Measurements from ENCODE around the gene TET3. TPM values are rescaled to one million over a fixed set of nuclear protein-coding genes. Genes with fewer than 3 reads are reported as not detected.

The TET3 gene
- 4.7 and 8.0 TPM in 2 replicates for total RNA-seq

GRCh38 chr2:73984203-73984921 is at the start of gene TET3:
TET3 (plus strand) TSS chr2:73984910; CDS start chr2:73986404, 1,494 bp downstream.
- Histone ChIP-seq H3K9me3 (ENCODE audit: low read depth, low read length) (no peaks in the 10 kb centered on the region), H4K20me1 (ENCODE audit: insufficient read depth, low read length) (peaks cover 5% of the 10 kb centered on the region), H3K4me3 (ENCODE audit: insufficient read depth, low read length) (peak within 1 kb of the TSS; percentile 72), H3K79me2 (ENCODE audit: insufficient read depth, low read length) (peaks cover 3% of the 10 kb centered on the region), H3K4me1 (ENCODE audit: insufficient read depth, low read length) (peaks cover 22% of the 10 kb centered on the region), H3K36me3 (ENCODE audit: insufficient read depth, low read length) (no peaks in the 10 kb centered on the region), H3K27ac (ENCODE audit: low read depth, low read length) (no peak within 1 kb of the TSS), H3K4me2 (ENCODE audit: insufficient read depth, low read length) (peak within 1 kb of the TSS; percentile 78), H2AFZ (ENCODE audit: low read length) (peak within 1 kb of the TSS; percentile 68), H3K27me3 (ENCODE audit: insufficient read depth, low read length) (peaks cover 21% of the 10 kb centered on the region)
- TF ChIP-seq CTCF (IDR thresholded peaks at IDR 0.05; ENCODE audit: extremely low read depth, low read depth, low read length) = no peak
- peak; percentile 92 for DNase-seq (ENCODE audit: insufficient read length, low spot score, missing footprints)

- peaks cover 74% of the 10 kb centered on the region for H3K79me2 ChIP-seq (ENCODE audit: insufficient read depth, low read length)
- no peaks in the 10 kb centered on the region for H3K27me3 ChIP-seq (ENCODE audit: insufficient read depth, low read length)
- H3K4me1 ChIP-seq (ENCODE audit: insufficient read depth, low read length) = peaks cover 44% of the 10 kb centered on the region
- no peaks in the 10 kb centered on the region for H3K9me3 ChIP-seq (ENCODE audit: low read depth, low read length)
- no peak for DNase-seq (ENCODE audit: insufficient read length, low spot score, missing footprints)
- H3K36me3 ChIP-seq (ENCODE audit: insufficient read depth, low read length) = peaks cover 15% of the 10 kb centered on the region
- peaks cover 88% of the 10 kb centered on the region for H4K20me1 ChIP-seq (ENCODE audit: insufficient read depth, low read length)
- H3K27ac ChIP-seq (ENCODE audit: low read depth, low read length) = no peak overlapping the region
- H3K4me2 ChIP-seq (ENCODE audit: insufficient read depth, low read length) = no peak overlapping the region
- no peak for TF ChIP-seq CTCF (IDR thresholded peaks at IDR 0.05; ENCODE audit: extremely low read depth, low read depth, low read length)
- H2AFZ ChIP-seq (ENCODE audit: low read length) = no peak overlapping the region
- H3K4me3 ChIP-seq (ENCODE audit: insufficient read depth, low read length) = no peak overlapping the region
Measured at GRCh38 chr2:73935641-73936040, 49.1 kb upstream of the TET3 start.

GRCh38 chr2:73937103-73937885 is 47.4 kb upstream of the TET3 start:
- peaks cover 36% of the 10 kb centered on the region for H3K4me1 ChIP-seq (ENCODE audit: insufficient read depth, low read length)
- H3K27ac ChIP-seq (ENCODE audit: low read depth, low read length) = no peak overlapping the region
- H3K9me3 ChIP-seq (ENCODE audit: low read depth, low read length) = no peaks in the 10 kb centered on the region
- peaks cover 21% of the 10 kb centered on the region for H3K36me3 ChIP-seq (ENCODE audit: insufficient read depth, low read length)
- no peak overlapping the region for H3K4me3 ChIP-seq (ENCODE audit: insufficient read depth, low read length)
- peaks cover 91% of the 10 kb centered on the region for H4K20me1 ChIP-seq (ENCODE audit: insufficient read depth, low read length)
- DNase-seq (ENCODE audit: insufficient read length, low spot score, missing footprints) = no peak
- H3K4me2 ChIP-seq (ENCODE audit: insufficient read depth, low read length) = no peak overlapping the region
- H3K79me2 ChIP-seq (ENCODE audit: insufficient read depth, low read length) = peaks cover 75% of the 10 kb centered on the region
- TF ChIP-seq CTCF (IDR thresholded peaks at IDR 0.05; ENCODE audit: extremely low read depth, low read depth, low read length) = no peak
- H2AFZ ChIP-seq (ENCODE audit: low read length) = no peak overlapping the region
- no peaks in the 10 kb centered on the region for H3K27me3 ChIP-seq (ENCODE audit: insufficient read depth, low read length)

GRCh38 chr2:73937899-73938298 is 46.8 kb upstream of the TET3 start:
- peaks cover 90% of the 10 kb centered on the region for H4K20me1 ChIP-seq (ENCODE audit: insufficient read depth, low read length)
- no peak overlapping the region for H2AFZ ChIP-seq (ENCODE audit: low read length)
- no peaks in the 10 kb centered on the region for H3K9me3 ChIP-seq (ENCODE audit: low read depth, low read length)
- no peak overlapping the region for H3K4me2 ChIP-seq (ENCODE audit: insufficient read depth, low read length)
- H3K36me3 ChIP-seq (ENCODE audit: insufficient read depth, low read length) = peaks cover 21% of the 10 kb centered on the region
- peak overlapping the region; percentile 45 for H3K27ac ChIP-seq (ENCODE audit: low read depth, low read length)
- no peak overlapping the region for H3K4me3 ChIP-seq (ENCODE audit: insufficient read depth, low read length)
- H3K27me3 ChIP-seq (ENCODE audit: insufficient read depth, low read length) = no peaks in the 10 kb centered on the region
- peaks cover 73% of the 10 kb centered on the region for H3K79me2 ChIP-seq (ENCODE audit: insufficient read depth, low read length)
- no peak for TF ChIP-seq CTCF (IDR thresholded peaks at IDR 0.05; ENCODE audit: extremely low read depth, low read depth, low read length)
- no peak for DNase-seq (ENCODE audit: insufficient read length, low spot score, missing footprints)
- H3K4me1 ChIP-seq (ENCODE audit: insufficient read depth, low read length) = peaks cover 31% of the 10 kb centered on the region
